GM13977 (cell line): ENCODE results near the gene MACROD2.

Source experiments
- DNase-seq: peaks from one replicate; pipeline ENCODE4 v3.0.0; 2012; ENCODE audit warnings: low spot score
- in situ Hi-C: fragments of 300-500 bp; cut with MboI; formaldehyde crosslinking; loops from one replicate; pipeline ENCODE4 v1.12.0; 2022; ENCODE audit warnings: low sequenced_read_pairs, low pct_unique_long_range_greater_than_20kb, mixed read lengths, inconsistent platforms; ENCODE audit not compliant: unreplicated experiment
- TF ChIP-seq, protein P1 (sequence below): IDR thresholded peaks from 2 replicates; pipeline ENCODE4 v1.5.1; 2012; ENCODE audit warnings: mild to moderate bottlenecking, control low read depth; ENCODE audit not compliant: insufficient read depth; ENCODE audit errors: extremely low read depth, missing control alignments

The MACROD2 gene

DNA sequence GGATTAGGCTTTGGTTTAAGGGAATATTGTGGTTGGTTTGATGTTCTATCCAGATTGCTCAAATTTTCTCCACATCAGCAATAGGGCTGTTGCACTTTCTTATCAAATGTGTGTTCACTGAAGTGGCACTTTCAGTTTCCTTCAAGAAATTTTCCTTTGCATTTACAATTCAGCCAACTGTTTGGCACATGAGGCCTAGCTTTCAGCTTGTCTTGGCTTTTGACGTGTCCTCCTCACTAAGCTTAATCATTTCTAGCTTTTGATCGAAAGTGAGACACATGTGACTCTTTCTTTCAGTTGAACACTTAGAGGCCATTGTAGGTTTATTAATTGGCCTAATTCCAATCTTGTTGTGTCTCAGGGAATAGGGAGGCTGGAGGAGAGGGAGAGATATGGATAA lies 237.3 kb downstream of the MACROD2 start:
- TF ChIP-seq, protein P1, sequence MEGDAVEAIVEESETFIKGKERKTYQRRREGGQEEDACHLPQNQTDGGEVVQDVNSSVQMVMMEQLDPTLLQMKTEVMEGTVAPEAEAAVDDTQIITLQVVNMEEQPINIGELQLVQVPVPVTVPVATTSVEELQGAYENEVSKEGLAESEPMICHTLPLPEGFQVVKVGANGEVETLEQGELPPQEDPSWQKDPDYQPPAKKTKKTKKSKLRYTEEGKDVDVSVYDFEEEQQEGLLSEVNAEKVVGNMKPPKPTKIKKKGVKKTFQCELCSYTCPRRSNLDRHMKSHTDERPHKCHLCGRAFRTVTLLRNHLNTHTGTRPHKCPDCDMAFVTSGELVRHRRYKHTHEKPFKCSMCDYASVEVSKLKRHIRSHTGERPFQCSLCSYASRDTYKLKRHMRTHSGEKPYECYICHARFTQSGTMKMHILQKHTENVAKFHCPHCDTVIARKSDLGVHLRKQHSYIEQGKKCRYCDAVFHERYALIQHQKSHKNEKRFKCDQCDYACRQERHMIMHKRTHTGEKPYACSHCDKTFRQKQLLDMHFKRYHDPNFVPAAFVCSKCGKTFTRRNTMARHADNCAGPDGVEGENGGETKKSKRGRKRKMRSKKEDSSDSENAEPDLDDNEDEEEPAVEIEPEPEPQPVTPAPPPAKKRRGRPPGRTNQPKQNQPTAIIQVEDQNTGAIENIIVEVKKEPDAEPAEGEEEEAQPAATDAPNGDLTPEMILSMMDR = no peak
- no peak for DNase-seq
- in situ Hi-C loops = no loop called here

DNA sequence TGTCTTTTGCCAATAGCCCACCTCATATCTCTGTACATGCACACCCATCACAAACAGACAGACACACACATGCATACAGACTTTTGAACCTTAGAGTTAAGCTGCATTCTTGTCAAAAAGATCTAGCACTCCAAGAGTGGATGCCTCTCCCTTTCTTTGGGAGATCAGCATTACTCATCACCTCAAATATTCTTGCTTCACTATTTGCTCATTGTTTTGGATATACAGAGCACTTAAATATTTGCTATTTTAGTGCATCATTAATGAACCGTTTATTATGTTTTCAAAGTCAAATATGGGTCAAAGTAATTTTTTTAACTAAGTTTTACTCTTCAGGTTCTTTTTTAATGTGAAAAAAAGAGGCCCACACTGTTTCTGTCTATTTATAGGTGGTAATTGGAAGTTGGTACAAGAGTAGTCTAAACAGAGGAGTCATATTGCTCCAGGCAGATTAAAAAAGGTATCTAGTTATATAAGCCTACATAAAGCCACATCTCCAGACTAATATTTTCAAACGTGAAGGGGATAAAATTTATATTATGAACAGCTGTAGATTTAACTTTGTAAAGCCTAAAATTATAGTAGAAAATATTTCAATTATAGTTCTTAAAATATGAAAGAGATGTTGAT lies 239.5 kb downstream of the MACROD2 start:
- in situ Hi-C loops = no loop called here
- TF ChIP-seq, protein P1 = no peak
- DNase-seq = no peak

DNA sequence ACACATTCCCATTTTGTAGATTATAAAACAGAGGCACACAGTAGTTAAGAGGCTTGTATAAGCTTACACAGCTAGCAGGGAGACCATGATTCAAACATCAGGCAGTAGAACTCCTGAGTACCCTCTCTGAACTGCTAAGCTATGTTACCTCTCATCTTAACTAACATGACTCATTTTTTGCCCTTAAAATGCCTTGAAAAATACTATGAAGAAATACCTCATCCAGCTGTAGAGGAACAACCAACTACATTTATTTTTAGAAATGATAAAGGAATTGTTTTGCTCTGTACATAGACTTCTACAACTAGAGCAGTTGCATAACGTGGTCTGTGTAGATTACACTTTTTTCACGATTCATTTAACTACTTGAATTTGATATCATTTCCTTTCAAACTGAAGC lies 240.0 kb downstream of the MACROD2 start:
- no peak for DNase-seq
- TF ChIP-seq, protein P1 = no peak
- in situ Hi-C loops = no loop called here

DNA sequence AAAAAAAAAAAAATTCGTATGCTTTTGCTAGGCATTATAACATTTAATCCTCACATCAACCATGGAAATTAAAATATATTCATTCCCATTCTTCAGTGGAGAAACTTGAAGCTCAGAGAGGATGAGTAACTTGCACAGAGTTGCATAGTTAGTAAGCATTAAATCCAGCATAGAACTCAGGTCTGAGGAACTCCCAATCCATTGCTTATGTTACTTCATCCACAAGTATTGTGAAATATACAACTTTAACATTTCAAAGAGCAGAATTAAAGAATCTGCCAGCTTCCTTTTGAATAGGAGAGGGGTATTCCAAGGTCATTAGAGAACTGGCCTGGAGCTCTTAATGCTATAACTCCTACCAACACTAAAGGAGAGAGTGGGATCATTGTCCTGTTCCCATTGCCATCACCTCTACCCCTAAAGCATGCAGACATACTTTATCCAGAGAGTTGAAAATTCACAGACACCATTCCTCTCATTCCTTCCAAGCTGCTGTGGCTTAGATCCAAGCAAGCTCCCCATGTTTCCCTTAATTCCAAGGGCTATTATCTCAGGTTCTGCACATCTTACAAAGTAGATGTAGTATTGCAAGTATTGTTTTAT lies 250.2 kb downstream of the MACROD2 start:
- no peak for DNase-seq
- TF ChIP-seq, protein P1 = no peak
- in situ Hi-C loops = no loop called here

DNA sequence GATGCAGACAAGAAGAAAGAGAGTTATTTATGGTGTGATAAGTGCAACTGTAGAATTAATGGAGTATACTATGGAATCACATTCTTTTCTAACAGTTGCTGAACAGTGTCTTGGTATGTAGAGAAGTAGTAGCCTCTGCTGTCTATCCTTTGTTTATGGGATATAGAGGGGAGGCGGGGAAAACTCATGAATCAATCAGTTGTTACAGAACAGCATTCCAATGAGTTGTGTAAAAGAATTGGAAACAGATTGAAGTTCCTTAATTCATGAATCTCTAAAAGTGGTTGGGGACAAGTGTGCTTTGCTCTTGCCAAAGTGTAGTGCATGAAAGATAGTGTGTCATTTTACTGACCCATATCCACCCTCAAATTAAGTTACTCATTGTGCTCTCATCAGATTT lies 264.4 kb downstream of the MACROD2 start:
- no peak for DNase-seq
- in situ Hi-C loops = no loop called here
- TF ChIP-seq, protein P1 = no peak

DNA sequence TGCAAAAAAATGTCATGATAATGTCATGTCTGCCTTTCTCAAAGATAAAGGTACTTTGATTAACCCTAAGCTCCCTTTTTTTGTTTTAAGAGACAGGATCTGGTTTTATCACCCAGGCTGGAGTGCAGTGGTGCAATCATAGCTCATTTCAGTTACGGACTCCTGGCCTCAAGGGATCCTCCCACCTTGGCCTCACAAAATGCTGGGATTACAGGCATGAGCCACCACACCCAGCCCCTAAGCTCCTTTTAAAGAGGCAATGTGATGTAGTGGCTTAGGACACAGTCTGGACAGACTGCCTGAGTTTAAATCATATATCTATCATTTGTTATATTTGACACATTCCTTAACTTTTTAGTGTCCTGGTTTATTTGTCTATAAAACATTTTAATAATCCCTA lies 265.1 kb downstream of the MACROD2 start:
- DNase-seq = no peak
- in situ Hi-C loops = no loop called here
- TF ChIP-seq, protein P1 = no peak

DNA sequence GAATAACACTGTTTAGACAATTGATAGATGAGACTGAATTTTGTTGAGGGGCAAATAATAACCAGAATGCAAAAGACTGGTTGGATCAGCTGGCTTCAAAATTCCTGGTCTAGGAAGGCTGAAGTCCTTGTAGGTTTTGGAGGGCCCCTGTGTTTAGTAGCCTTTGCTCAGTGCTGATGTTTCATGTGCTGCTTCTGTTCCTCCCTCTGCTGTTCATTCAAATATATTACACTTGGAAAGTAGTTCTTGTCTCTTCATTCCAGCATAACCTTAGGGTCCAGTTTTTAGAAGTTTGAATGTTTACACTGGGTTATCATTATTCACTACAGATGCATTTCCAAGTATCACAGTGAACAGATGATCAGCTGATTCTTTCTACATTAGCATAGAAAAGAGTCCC lies 269.6 kb downstream of the MACROD2 start:
- no peak for DNase-seq
- TF ChIP-seq, protein P1 = no peak
- in situ Hi-C loops = no loop called here
